IPS-11a (cell line): Measurements from ENCODE around the gene TRIM40.
"Not testable (repeated sequence)": the region's sequence is repeated elsewhere in the genome, so short reads cannot be mapped to it uniquely, and the experiment has no call there.

Experiments used
- H3K4me3 ChIP-seq: one replicate; pipeline ENCODE4 v1.5.1; 2013; ENCODE audit warnings: low read depth, low read length, control low read depth

Gene TRIM40

GRCh38 chr6:30162265-30163089 is 26.5 kb downstream of the TRIM40 start:
- no peak overlapping the region for H3K4me3 ChIP-seq

GRCh38 chr6:30163090-30163917 is 27.4 kb downstream of the TRIM40 start, which contains the start of gene TRIM15:
Gene TRIM15, plus strand, starts transcription at chr6:30163546. Its CDS starts 139 bp downstream, at chr6:30163685.
- H3K4me3 ChIP-seq: no peak within 1 kb of the TSS

- H3K4me3 ChIP-seq: no peak overlapping the region
These were observed 28.1 kb downstream of the TRIM40 start for GRCh38 chr6:30163918-30164654.

GRCh38 chr6:30164714-30165113 is 28.8 kb downstream of the TRIM40 start:
- no peak overlapping the region for H3K4me3 ChIP-seq

GRCh38 chr6:30165238-30165637 is 29.3 kb downstream of the TRIM40 start:
- not testable (repeated sequence) for H3K4me3 ChIP-seq

GRCh38 chr6:30167101-30167500 is 31.2 kb downstream of the TRIM40 start:
- H3K4me3 ChIP-seq: no peak overlapping the region

- no peak overlapping the region for H3K4me3 ChIP-seq
These were observed 32.8 kb downstream of the TRIM40 start for GRCh38 chr6:30168741-30169140.

- H3K4me3 ChIP-seq: no peak overlapping the region
These were observed 34.0 kb downstream of the TRIM40 start for GRCh38 chr6:30169658-30170614.

GRCh38 chr6:30171677-30172471 is 35.9 kb downstream of the TRIM40 start:
- H3K4me3 ChIP-seq: peak overlapping the region; percentile 8

- no peak overlapping the region for H3K4me3 ChIP-seq
These were observed 36.7 kb downstream of the TRIM40 start for GRCh38 chr6:30172681-30173080.

GRCh38 chr6:30175765-30176164 is 39.8 kb downstream of the TRIM40 start:
- H3K4me3 ChIP-seq: no peak overlapping the region

- H3K4me3 ChIP-seq: no peak overlapping the region
These were observed 42.9 kb downstream of the TRIM40 start for GRCh38 chr6:30178837-30179236.

- H3K4me3 ChIP-seq: no peak overlapping the region
These were observed 44.2 kb downstream of the TRIM40 start for GRCh38 chr6:30180145-30180544.

- H3K4me3 ChIP-seq: no peak overlapping the region
These were observed 48.6 kb downstream of the TRIM40 start for GRCh38 chr6:30184417-30185031.

GRCh38 chr6:30185846-30186484 is 50.0 kb downstream of the TRIM40 start:
- no peak overlapping the region for H3K4me3 ChIP-seq

GRCh38 chr6:30188541-30188940 is 52.6 kb downstream of the TRIM40 start:
- H3K4me3 ChIP-seq: no peak overlapping the region

- H3K4me3 ChIP-seq: no peak overlapping the region
These were observed 56.1 kb downstream of the TRIM40 start for GRCh38 chr6:30192076-30192475.
